ENCODE measurements around the gene USP1. TPM values are rescaled to one million over a fixed set of nuclear protein-coding genes. Genes with fewer than 3 reads are reported as not detected.

USP1 gene
- total RNA-seq, 3 donors from 2014 or later, result 21.9 to 27.8 (median 26.5) TPM

DNA sequence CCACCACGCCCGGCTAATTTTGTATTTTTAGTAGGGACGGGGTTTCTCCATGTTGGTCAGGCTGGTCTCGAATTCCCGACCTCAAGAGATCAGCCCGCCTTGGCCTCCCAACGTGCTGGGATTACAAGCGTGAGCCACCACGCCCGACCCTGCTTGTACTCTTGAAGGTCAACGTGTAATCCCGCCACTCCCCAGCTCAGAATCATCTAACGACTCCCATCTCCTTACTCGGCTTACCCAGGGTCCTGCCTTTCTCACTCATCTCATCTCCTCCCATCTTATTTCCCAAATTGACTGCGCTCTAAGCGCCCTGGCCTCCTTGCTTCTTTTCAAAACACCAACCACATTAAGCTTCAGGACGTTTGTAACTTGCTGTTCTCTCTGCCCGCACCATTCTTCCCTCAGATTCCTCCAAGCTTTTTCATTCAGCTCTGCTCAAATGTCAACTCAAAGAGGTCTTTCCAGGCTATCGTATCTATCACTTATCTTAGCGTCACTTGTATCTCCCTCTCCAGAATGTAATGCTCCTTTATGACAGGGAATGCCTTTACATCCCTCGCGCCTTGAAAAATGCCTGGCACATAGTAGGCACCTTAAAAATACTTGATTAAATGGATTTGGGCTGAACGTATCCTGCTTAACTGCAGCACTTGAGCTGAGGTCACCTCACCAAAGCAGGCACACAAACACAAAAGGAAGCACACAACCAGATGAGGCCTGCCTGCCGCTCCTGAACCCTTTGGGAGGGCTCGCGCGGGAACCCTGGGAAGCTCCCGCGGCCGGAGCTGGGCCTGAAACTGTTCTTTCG, 1.4 kb upstream of the USP1 start:
- H3K9me3 ChIP-seq, result no peaks in the 10 kb centered on the region
- ATAC-seq (peak; percentile 15), DNase-seq (peak; percentile 51 to 68 (median 59))
- intact Hi-C loops (cut with DNase I, micrococcal nuclease), result no loop called here
- TF ChIP-seq, protein P1, sequence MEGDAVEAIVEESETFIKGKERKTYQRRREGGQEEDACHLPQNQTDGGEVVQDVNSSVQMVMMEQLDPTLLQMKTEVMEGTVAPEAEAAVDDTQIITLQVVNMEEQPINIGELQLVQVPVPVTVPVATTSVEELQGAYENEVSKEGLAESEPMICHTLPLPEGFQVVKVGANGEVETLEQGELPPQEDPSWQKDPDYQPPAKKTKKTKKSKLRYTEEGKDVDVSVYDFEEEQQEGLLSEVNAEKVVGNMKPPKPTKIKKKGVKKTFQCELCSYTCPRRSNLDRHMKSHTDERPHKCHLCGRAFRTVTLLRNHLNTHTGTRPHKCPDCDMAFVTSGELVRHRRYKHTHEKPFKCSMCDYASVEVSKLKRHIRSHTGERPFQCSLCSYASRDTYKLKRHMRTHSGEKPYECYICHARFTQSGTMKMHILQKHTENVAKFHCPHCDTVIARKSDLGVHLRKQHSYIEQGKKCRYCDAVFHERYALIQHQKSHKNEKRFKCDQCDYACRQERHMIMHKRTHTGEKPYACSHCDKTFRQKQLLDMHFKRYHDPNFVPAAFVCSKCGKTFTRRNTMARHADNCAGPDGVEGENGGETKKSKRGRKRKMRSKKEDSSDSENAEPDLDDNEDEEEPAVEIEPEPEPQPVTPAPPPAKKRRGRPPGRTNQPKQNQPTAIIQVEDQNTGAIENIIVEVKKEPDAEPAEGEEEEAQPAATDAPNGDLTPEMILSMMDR (IDR thresholded peaks at IDR 0.05), result no peak
- H3K4me1 ChIP-seq (ENCODE audit: low read depth), result peaks cover 24% of the 10 kb centered on the region
- peaks cover 7% of the 10 kb centered on the region for H3K36me3 ChIP-seq (ENCODE audit: low read depth)
- peak overlapping the region; percentile 83 for H3K4me3 ChIP-seq

DNA sequence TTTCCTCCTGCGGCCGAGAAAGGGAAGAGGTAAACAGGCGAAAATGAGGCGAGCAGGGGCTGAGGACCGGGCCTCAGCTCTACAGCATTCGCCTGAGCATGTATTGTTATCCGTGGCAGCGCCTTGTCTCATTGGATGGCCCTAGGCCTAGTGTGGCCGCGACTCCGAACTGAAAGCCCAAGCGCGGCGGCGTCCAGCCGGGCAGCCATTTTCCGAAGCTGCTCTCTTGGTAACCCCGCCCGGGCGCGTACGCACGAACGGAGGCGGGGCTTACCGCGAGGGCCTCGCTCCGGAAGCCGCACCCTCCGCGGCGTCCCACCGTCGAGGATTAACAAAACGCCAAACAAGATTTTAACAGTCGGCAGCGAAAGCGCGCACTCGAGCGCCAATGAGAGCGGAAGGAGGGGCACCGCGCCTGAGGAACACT, 797 bp upstream of the USP1 start:
- H3K9me3 ChIP-seq, result no peaks in the 10 kb centered on the region
- peaks cover 24% of the 10 kb centered on the region for H3K4me1 ChIP-seq (ENCODE audit: low read depth)
- H3K36me3 ChIP-seq (ENCODE audit: low read depth), result peaks cover 7% of the 10 kb centered on the region
- DNase-seq (peak; percentile 96 to 99 (median 97)), ATAC-seq (peak; percentile 87)
- TF ChIP-seq, protein P1 (IDR thresholded peaks at IDR 0.05), result no peak
- peak overlapping the region; percentile 83 for H3K4me3 ChIP-seq
- intact Hi-C loops (cut with DNase I, micrococcal nuclease), result no loop called here

DNA sequence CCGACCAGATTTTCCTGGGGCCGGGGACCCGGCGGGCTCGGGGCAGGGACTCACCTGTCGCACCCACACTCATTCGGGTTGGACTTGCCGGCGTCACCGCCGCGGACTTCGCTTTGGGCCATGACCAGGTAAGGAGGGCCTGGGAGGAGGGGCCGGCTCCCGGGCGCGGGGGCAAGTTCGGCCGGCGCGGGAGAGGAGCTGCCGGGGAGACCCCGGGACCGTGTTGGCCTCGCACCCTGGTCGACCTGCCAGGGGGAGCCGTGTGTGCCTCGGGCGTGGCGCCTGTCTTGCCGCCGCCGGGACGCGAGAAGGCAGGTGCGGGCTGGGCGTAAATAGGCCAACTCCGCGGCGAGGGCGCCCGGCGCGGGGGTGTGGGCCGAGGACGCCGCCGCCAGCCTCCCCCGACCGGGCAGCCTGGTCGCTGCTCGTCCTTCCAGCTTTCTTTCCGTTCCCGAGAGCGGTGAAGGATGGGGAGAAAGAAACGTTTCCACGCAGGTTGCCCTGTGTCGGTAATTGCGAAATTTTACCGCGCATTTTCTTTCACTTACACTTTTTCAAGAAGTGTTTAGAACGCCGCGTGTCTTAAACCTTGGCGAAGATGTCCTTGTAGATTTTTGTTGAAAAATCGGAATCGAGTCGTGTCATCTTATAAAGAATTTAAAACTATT, 558 bp downstream of the USP1 start:
- ATAC-seq, result peak; percentile 21
- Histone ChIP-seq H3K4me1 (ENCODE audit: low read depth) (peaks cover 24% of the 10 kb centered on the region), H3K36me3 (ENCODE audit: low read depth) (peaks cover 7% of the 10 kb centered on the region), H3K9me3 (no peaks in the 10 kb centered on the region), H3K4me3 (peak overlapping the region; percentile 83)
- TF ChIP-seq, protein P1 (IDR thresholded peaks at IDR 0.05), result no peak
- intact Hi-C loops (cut with DNase I, micrococcal nuclease), result no loop called here
- no peak for DNase-seq

DNA sequence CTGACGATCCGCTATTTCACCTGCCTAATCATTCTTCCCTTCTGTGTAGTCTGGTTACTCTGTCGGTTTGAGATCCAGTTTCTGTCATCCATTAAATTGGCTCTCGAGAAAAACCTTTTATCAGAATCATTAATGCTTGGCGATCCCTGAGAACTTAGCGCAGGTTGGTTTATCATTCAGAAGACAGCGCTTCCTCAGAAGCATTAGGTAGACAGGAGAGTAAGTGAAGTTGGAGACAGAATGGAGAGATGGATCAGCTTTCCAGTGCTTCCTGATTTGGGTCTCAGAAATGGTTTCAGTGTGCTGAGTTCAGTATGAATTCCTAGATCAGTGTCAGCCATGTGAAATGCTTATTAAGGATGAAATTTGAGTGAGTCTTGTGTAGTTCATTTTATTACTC, 1.3 kb downstream of the USP1 start:
- peaks cover 7% of the 10 kb centered on the region for H3K36me3 ChIP-seq (ENCODE audit: low read depth)
- no peaks in the 10 kb centered on the region for H3K9me3 ChIP-seq
- intact Hi-C loops (cut with DNase I, micrococcal nuclease), result no loop called here
- DNase-seq (no peak), ATAC-seq (no peak)
- peaks cover 24% of the 10 kb centered on the region for H3K4me1 ChIP-seq (ENCODE audit: low read depth)
- no peak overlapping the region for H3K4me3 ChIP-seq
- TF ChIP-seq, protein P1 (IDR thresholded peaks at IDR 0.05), result no peak

- ATAC-seq (no peak), DNase-seq (no peak)
- intact Hi-C loops (cut with DNase I, micrococcal nuclease), result no loop called here
- TF ChIP-seq, protein P1 (IDR thresholded peaks at IDR 0.05), result no peak
- H3K36me3 ChIP-seq (ENCODE audit: low read depth), result peaks cover 7% of the 10 kb centered on the region
- H3K4me3 ChIP-seq, result no peak overlapping the region
- H3K9me3 ChIP-seq, result no peaks in the 10 kb centered on the region
- H3K4me1 ChIP-seq (ENCODE audit: low read depth), result peaks cover 24% of the 10 kb centered on the region
These were observed 3.0 kb downstream of the USP1 start for GRCh38 chr1:62439652-62440371.
